Lung (tissue), 12 donors: ENCODE measurements around the gene GRIK3. TPM values are rescaled to one million over a fixed set of nuclear protein-coding genes. Genes with fewer than 3 reads are reported as not detected.
A peak's percentile ranks its signal among the peaks of the same experiment; 100 is the strongest.

Experiments
- ATAC-seq: fragments of 200-7000 bp; cut with Tn5 transposase; one replicate; pipeline ENCODE4 v1.9.1; 2020; ENCODE audit warnings: moderate number of reproducible peaks; ENCODE audit not compliant: insufficient read depth, low FRiP score
- DNase-seq, 3 donors: peaks; one replicate each; pipeline ENCODE4 v3.0.0-alpha.2; 2013 to 2017
- H3K27ac ChIP-seq, 2 donors: one replicate each; pipeline ENCODE4 v1.5.1; 2013; ENCODE audit warnings: mild to moderate bottlenecking in 2 of 2, moderate library complexity in 2 of 2, control low read depth in 1 of 2, inconsistent platforms in 1 of 2, low read depth in 1 of 2, low read length in 1 of 2
- H3K27me3 ChIP-seq, 3 donors: one replicate each; pipeline ENCODE4 v1.5.1; 2013; ENCODE audit warnings: low read length in 2 of 3; ENCODE audit not compliant: control insufficient read depth in 3 of 3, insufficient read depth in 3 of 3
- H3K36me3 ChIP-seq, 4 donors: one replicate each; pipeline ENCODE4 v1.5.1; 2013; ENCODE audit warnings: low read length in 4 of 4, mild to moderate bottlenecking in 1 of 4, moderate library complexity in 1 of 4; ENCODE audit not compliant: control insufficient read depth in 4 of 4, insufficient read depth in 4 of 4
- H3K4me1 ChIP-seq, 5 donors: one replicate each; pipeline ENCODE4 v1.5.1; 2013; ENCODE audit warnings: low read length in 5 of 5, mild to moderate bottlenecking in 2 of 5, moderate library complexity in 1 of 5; ENCODE audit not compliant: control insufficient read depth in 5 of 5, insufficient read depth in 5 of 5
- H3K4me3 ChIP-seq: one replicate; pipeline ENCODE4 v1.5.1; 2013; ENCODE audit warnings: mild to moderate bottlenecking, control low read depth, moderate library complexity
- H3K9ac ChIP-seq, 2 donors: one replicate each; pipeline ENCODE4 v1.5.1; 2013; ENCODE audit warnings: low read length in 2 of 2, control low read depth in 1 of 2; ENCODE audit not compliant: insufficient read depth in 1 of 2
- H3K9me3 ChIP-seq, 4 donors: one replicate each; pipeline ENCODE4 v1.5.1; 2013; ENCODE audit warnings: low read length in 3 of 4, mild to moderate bottlenecking in 1 of 4, moderate library complexity in 1 of 4; ENCODE audit not compliant: control insufficient read depth in 4 of 4, insufficient read depth in 3 of 4
- CTCF ChIP-seq: IDR thresholded peaks from 2 replicates; pipeline ENCODE4 v1.5.1; 2012; ENCODE audit warnings: mild to moderate bottlenecking; ENCODE audit errors: control extremely low read depth, extremely low read depth
- WGBS, 2 donors: extraction: QIAGEN DNeasy Blood & Tissue Kit; methylation state at CpG; one replicate each; pipeline ENCODE4 v1.1.7; 2013; 5-methylcytosine and 5-hydroxymethylcytosine counted together
- polyA plus RNA-seq, 2 donors: library from polyadenylated mRNA; stranded (reverse); fragments of 200-250 nt; gene quantifications; one replicate each; pipeline ENCODE4 v1.2.1, GENCODE V29; 2013
- total RNA-seq, 2 donors: library from RNA; depleted of rRNA in 1 of 2; stranded (reverse); fragments of >200 nt in 1 of 2; gene quantifications; one replicate each; pipeline ENCODE4 v1.2.1, GENCODE V29; 2014 to 2021
- donor health status: control.
- donor health status: control.
- donor health status: Bipolar disorder and iron deficiency.
- donor health status: healthy.
- donor health status: DM: yes; HTN: yes; CAD: no.

Gene GRIK3
- total and polyA plus RNA-seq, 4 donors, result 0.01 to 0.40 (median 0.07) TPM

- DNase-seq (peak in 1 of 3 donors; percentile 6), ATAC-seq (no peak)
- Histone ChIP-seq H3K27me3 (peaks cover 0 to 18% (median 4%) of the 10 kb centered on the region in 3 donors), H3K36me3 (no peaks in the 10 kb centered on the region), H3K4me1 (peaks cover 0 to 2% (median 0%) of the 10 kb centered on the region in 5 donors), H3K4me3 (no peak overlapping the region), H3K9me3 (peaks cover 0 to 4% (median 0%) of the 10 kb centered on the region in 4 donors), H3K27ac (no peak overlapping the region), H3K9ac (no peak overlapping the region)
- 90% methylated on average over 22 of the region's 22 CpGs for WGBS, 2 donors
- no peak for TF ChIP-seq CTCF
Observed at GRCh38 chr1:36872126-36872754, 162.1 kb downstream of the GRIK3 start.

- H3K27ac ChIP-seq, result no peak overlapping the region
- ATAC-seq, result no peak
Observed at GRCh38 chr1:36871146-36871971, 163.0 kb downstream of the GRIK3 start.

GRCh38 chr1:36869826-36870225 lies 164.5 kb downstream of the GRIK3 start:
- Histone ChIP-seq H3K9ac (no peak overlapping the region), H3K27me3 (peaks cover 0 to 16% (median 4%) of the 10 kb centered on the region in 3 donors), H3K4me1 (peaks cover 0 to 2% (median 0%) of the 10 kb centered on the region in 5 donors), H3K9me3 (peaks cover 0 to 4% (median 0%) of the 10 kb centered on the region in 4 donors), H3K27ac (no peak overlapping the region), H3K4me3 (no peak overlapping the region), H3K36me3 (no peaks in the 10 kb centered on the region)
- ATAC-seq, result no peak
- DNase-seq, result no peak
- 68 to 78% methylated on average over 5 of the region's 5 CpGs for WGBS, 2 donors
- no peak for TF ChIP-seq CTCF

More at GRCh38 chr1:36871146-36871971, 163.0 kb downstream of the GRIK3 start:
- WGBS, 2 donors, result 60 to 63% methylated on average over 21 of the region's 21 CpGs
- TF ChIP-seq CTCF, result no peak
- DNase-seq, result peak in 2 of 3 donors; percentile 6 to 11
- peaks cover 0 to 2% (median 0%) of the 10 kb centered on the region in 5 donors for H3K4me1 ChIP-seq
- H3K27me3 ChIP-seq, result peaks cover 0 to 16% (median 4%) of the 10 kb centered on the region in 3 donors
- H3K9ac ChIP-seq, result no peak overlapping the region
- no peak overlapping the region for H3K4me3 ChIP-seq
- peaks cover 0 to 4% (median 0%) of the 10 kb centered on the region in 4 donors for H3K9me3 ChIP-seq
- no peaks in the 10 kb centered on the region for H3K36me3 ChIP-seq
